ENCODE results near the gene TFB2M.

Gene TFB2M

GRCh38 chr1:246550402-246550801, 15.7 kb downstream of the TFB2M start:
- Histone ChIP-seq H3F3A (ENCODE audit: insufficient read depth) (no peaks in the 10 kb centered on the region), H3K9ac (ENCODE audit: low read length) (no peak overlapping the region), H3K4me2 (ENCODE audit: low read depth, low read length, poor library complexity, severe bottlenecking) (no peak overlapping the region), H3K9me2 (replicated peaks; ENCODE audit: insufficient read depth, low read length) (no peaks in the 10 kb centered on the region), H2AFZ (ENCODE audit: low read depth, low read length, severe bottlenecking) (no peak overlapping the region), H3K4me3 (ENCODE audit: insufficient read depth, low read length, poor library complexity, severe bottlenecking) (no peak overlapping the region), H3K36me3 (ENCODE audit: low read length) (peaks cover 5% of the 10 kb centered on the region; the same call in 1 of the 2 replicates), H3K79me2 (ENCODE audit: insufficient read depth, low read length) (0 out of 2 replicates have a peak, but pooled peaks cover 6% of the 10 kb centered on the region), H3K27ac (ENCODE audit: low read depth, low read length) (no peak overlapping the region), H3K27me3 (ENCODE audit: low read length) (no peaks in the 10 kb centered on the region), H3K9me3 (ENCODE audit: insufficient read depth, low read length) (no peaks in the 10 kb centered on the region), H4K20me1 (ENCODE audit: low read depth, low read length) (no peaks in the 10 kb centered on the region)
- TF ChIP-seq EZH2phosphoT487 (conservative IDR thresholded peaks at IDR 0.05; ENCODE audit: low read length) (no peak), CTCF (IDR thresholded peaks at IDR 0.05; ENCODE audit: insufficient read depth, low read length, poor library complexity, severe bottlenecking) (no peak)

GRCh38 chr1:246549665-246550064, 16.4 kb downstream of the TFB2M start:
- Histone ChIP-seq H3F3A (ENCODE audit: insufficient read depth) (no peaks in the 10 kb centered on the region), H3K27ac (ENCODE audit: low read depth, low read length) (no peak overlapping the region), H3K9me2 (replicated peaks; ENCODE audit: insufficient read depth, low read length) (no peaks in the 10 kb centered on the region), H4K20me1 (ENCODE audit: low read depth, low read length) (no peaks in the 10 kb centered on the region), H3K36me3 (ENCODE audit: low read length) (peaks cover 5% of the 10 kb centered on the region; the same call in 1 of the 2 replicates), H3K9me3 (ENCODE audit: insufficient read depth, low read length) (no peaks in the 10 kb centered on the region), H3K79me2 (ENCODE audit: insufficient read depth, low read length) (0 out of 2 replicates have a peak, but pooled peaks cover 6% of the 10 kb centered on the region), H3K9ac (ENCODE audit: low read length) (no peak overlapping the region), H3K27me3 (ENCODE audit: low read length) (no peaks in the 10 kb centered on the region), H2AFZ (ENCODE audit: low read depth, low read length, severe bottlenecking) (no peak overlapping the region), H3K4me2 (ENCODE audit: low read depth, low read length, poor library complexity, severe bottlenecking) (no peak overlapping the region), H3K4me3 (ENCODE audit: insufficient read depth, low read length, poor library complexity, severe bottlenecking) (no peak overlapping the region)
- TF ChIP-seq CTCF (IDR thresholded peaks at IDR 0.05; ENCODE audit: insufficient read depth, low read length, poor library complexity, severe bottlenecking): no peak
- TF ChIP-seq EZH2phosphoT487 (conservative IDR thresholded peaks at IDR 0.05; ENCODE audit: low read length): no peak

GRCh38 chr1:246544001-246544400, 22.1 kb downstream of the TFB2M start:
- Histone ChIP-seq H3K4me2 (ENCODE audit: low read depth, low read length, poor library complexity, severe bottlenecking) (no peak overlapping the region), H4K20me1 (ENCODE audit: low read depth, low read length) (no peaks in the 10 kb centered on the region), H3K27me3 (ENCODE audit: low read length) (no peaks in the 10 kb centered on the region), H3K27ac (ENCODE audit: low read depth, low read length) (no peak overlapping the region), H3K9me3 (ENCODE audit: insufficient read depth, low read length) (no peaks in the 10 kb centered on the region), H3F3A (ENCODE audit: insufficient read depth) (peaks cover 4% of the 10 kb centered on the region; the same call in 1 of the 2 replicates), H3K79me2 (ENCODE audit: insufficient read depth, low read length) (no peaks in the 10 kb centered on the region), H3K9ac (ENCODE audit: low read length) (no peak overlapping the region), H2AFZ (ENCODE audit: low read depth, low read length, severe bottlenecking) (no peak overlapping the region), H3K4me3 (ENCODE audit: insufficient read depth, low read length, poor library complexity, severe bottlenecking) (no peak overlapping the region), H3K9me2 (replicated peaks; ENCODE audit: insufficient read depth, low read length) (no peaks in the 10 kb centered on the region), H3K36me3 (ENCODE audit: low read length) (peaks cover 14% of the 10 kb centered on the region; the same call in 1 of the 2 replicates)
- TF ChIP-seq CTCF (IDR thresholded peaks at IDR 0.05; ENCODE audit: insufficient read depth, low read length, poor library complexity, severe bottlenecking) (no peak), EZH2phosphoT487 (conservative IDR thresholded peaks at IDR 0.05; ENCODE audit: low read length) (no peak)

All from SU-DHL-6 (cell line).